Small intestine (tissue), 7 donors: ENCODE data around the gene ADAM17. TPM values are rescaled to one million over a fixed set of nuclear protein-coding genes. Genes with fewer than 3 reads are reported as not detected.

Source experiments
- DNase-seq, 2 donors: peaks; one replicate each; pipeline versions ENCODE4 v3.0.0 to v3.0.0-alpha.2; 2013
- FAIRE-seq: peaks from 2 replicates; lab custom pipeline; 2012; peaks lifted over from hg19 to GRCh38; lab: Jason Lieb, UNC
- H3K27ac ChIP-seq, 3 donors: one replicate each; pipeline ENCODE4 v1.5.1; 2013; ENCODE audit warnings: low read length in 2 of 3, mild to moderate bottlenecking in 2 of 3, control low read depth in 1 of 3, inconsistent platforms in 1 of 3, low read depth in 1 of 3, moderate library complexity in 1 of 3
- H3K27me3 ChIP-seq, 3 donors: one replicate each; pipeline ENCODE4 v1.6.1; 2013; ENCODE audit warnings: low read length in 3 of 3, inconsistent platforms in 1 of 3; ENCODE audit not compliant: control insufficient read depth in 3 of 3, insufficient read depth in 3 of 3
- H3K36me3 ChIP-seq, 3 donors: one replicate each; pipeline ENCODE4 v1.6.1; 2013; ENCODE audit warnings: low read length in 3 of 3, inconsistent platforms in 1 of 3, low read depth in 1 of 3, mild to moderate bottlenecking in 1 of 3, moderate library complexity in 1 of 3; ENCODE audit not compliant: control insufficient read depth in 3 of 3, insufficient read depth in 2 of 3
- H3K4me1 ChIP-seq, 3 donors: one replicate each; pipeline ENCODE4 v1.6.1; 2013; ENCODE audit warnings: low read length in 2 of 3, inconsistent platforms in 1 of 3, low read depth in 1 of 3, mild to moderate bottlenecking in 1 of 3, moderate library complexity in 1 of 3; ENCODE audit not compliant: control insufficient read depth in 3 of 3, insufficient read depth in 2 of 3
- H3K4me3 ChIP-seq, 3 donors: one replicate each; pipeline ENCODE4 v1.5.1; 2013; ENCODE audit warnings: low read length in 3 of 3, control low read depth in 1 of 3, inconsistent platforms in 1 of 3, low read depth in 1 of 3, mild to moderate bottlenecking in 1 of 3, moderate library complexity in 1 of 3
- H3K9me3 ChIP-seq, 2 donors: one replicate each; pipeline ENCODE4 v1.6.1; 2013; ENCODE audit warnings: low read depth in 1 of 2, low read length in 1 of 2; ENCODE audit not compliant: control insufficient read depth in 2 of 2, insufficient read depth in 1 of 2
- WGBS, 3 donors: extraction: QIAGEN DNeasy Blood & Tissue Kit; methylation state at CpG; one replicate each; pipeline ENCODE4 v1.1.7; 2013; 5-methylcytosine and 5-hydroxymethylcytosine counted together
- polyA plus RNA-seq, 4 donors: library from polyadenylated mRNA; stranded (reverse) in 3 of 4; unstranded in 1 of 4; fragments of 200-250 nt in 3 of 4; fragments of 120-200 nt in 1 of 4; gene quantifications; one replicate each; pipeline versions ENCODE4 v1.2.1 to v1.2.3, GENCODE V29; 2013
- donor health status: healthy with polysubstance abuse.
- donor health status: control.
- donor health status: control.
- donor health status: Bipolar disorder and iron deficiency.
- donor health status: healthy.

Gene ADAM17
- polyA plus RNA-seq, 4 donors: 2.9 to 17.6 (median 5.7) TPM

DNA sequence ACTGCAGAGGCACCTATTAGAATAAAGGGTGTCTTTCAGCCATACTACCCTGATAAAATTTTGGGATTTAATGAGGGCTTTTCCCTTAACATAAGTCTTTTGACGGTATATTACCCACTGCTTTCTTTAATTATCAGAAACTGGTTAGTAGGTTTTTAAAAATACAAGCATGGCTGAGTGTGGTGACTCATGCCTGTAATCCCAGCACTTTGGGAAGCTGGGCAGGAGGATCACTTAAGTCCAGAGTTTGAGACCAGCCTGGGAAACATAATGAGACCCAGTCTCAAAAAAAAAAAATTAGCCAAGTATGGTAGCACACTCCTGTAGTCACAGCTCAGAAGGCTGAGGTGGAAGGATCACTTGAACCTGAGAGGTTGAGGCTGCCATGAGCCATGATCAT, 116.1 kb downstream of the ADAM17 start:
- H3K4me3 ChIP-seq: no peak overlapping the region
- H3K4me1 ChIP-seq: no peaks in the 10 kb centered on the region
- peaks cover 7 to 45% (median 11%) of the 10 kb centered on the region in 3 donors for H3K36me3 ChIP-seq
- H3K27ac ChIP-seq: peak overlapping the region in 1 of 3 donors; percentile 54
- no peak for DNase-seq
- FAIRE-seq: no peak
- 93 to 100% (median 97%) methylated on average over 1 of the region's 1 CpG for WGBS, 3 donors
- no peaks in the 10 kb centered on the region for H3K9me3 ChIP-seq
- no peaks in the 10 kb centered on the region for H3K27me3 ChIP-seq

Other genes with a start within 250 kb of the ADAM17 start
- gene ITGB1BP1, start 132.3 kb downstream of the ADAM17 start, polyA plus RNA-seq: 10 to 100 TPM; 30.6 to 50.8 (median 35.2) TPM
- gene CPSF3, start 132.2 kb downstream of the ADAM17 start, polyA plus RNA-seq: 10 to 100 TPM; 11.1 to 34.8 (median 18.4) TPM
- 10 to 100 TPM; 35.0 to 79.2 (median 54.6) TPM for gene IAH1, start 81.3 kb downstream of the ADAM17 start, polyA plus RNA-seq
- gene YWHAQ, start 75.2 kb upstream of the ADAM17 start, polyA plus RNA-seq: 100 to 1,000 TPM; 123 to 215 (median 173) TPM